ENCODE data around the gene BLNK. TPM values are rescaled to one million over a fixed set of nuclear protein-coding genes. Genes with fewer than 3 reads are reported as not detected.

The BLNK gene
- total RNA-seq, 1 donor from 2014 or later = not detected

DNA sequence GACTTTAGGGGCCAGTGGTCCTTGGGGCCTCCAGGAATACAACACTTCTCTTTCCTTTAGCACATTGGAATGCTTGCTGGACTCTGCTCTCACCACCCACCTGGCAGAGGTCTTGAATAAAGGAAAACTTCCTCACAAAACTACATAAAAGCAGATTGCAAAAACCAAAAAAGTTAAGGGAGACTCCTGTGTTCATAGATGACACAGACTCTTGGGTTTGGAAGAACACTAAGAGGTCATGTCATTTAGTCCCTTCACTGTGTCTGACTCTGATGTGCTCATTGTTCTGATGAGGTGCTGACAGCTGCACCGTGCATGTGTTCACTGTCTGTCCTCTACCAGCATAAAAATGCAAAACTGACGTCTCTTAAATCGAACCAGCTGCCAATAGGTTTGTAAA lies 11.4 kb downstream of the BLNK start:
- Histone ChIP-seq H3K79me2 (ENCODE audit: low read depth) (no peaks in the 10 kb centered on the region), H3K9me3 (ENCODE audit: low read depth) (no peaks in the 10 kb centered on the region), H3K27ac (no peak overlapping the region), H3K4me1 (peaks cover 19% of the 10 kb centered on the region), H3F3A (ENCODE audit: low read depth) (peaks cover 12% of the 10 kb centered on the region), H2AFZ (replicated peaks) (no peak overlapping the region), H3K9ac (no peak overlapping the region), H4K20me1 (ENCODE audit: low read depth) (no peaks in the 10 kb centered on the region), H3K4me2 (no peak overlapping the region), H3K36me3 (no peaks in the 10 kb centered on the region), H3K27me3 (no peaks in the 10 kb centered on the region), H3K4me3 (no peak overlapping the region)
- no peaks in the 10 kb centered on the region for H3K9me3 Mint-ChIP-seq
- H3K27ac Mint-ChIP-seq = no peak overlapping the region
- H3K4me3 Mint-ChIP-seq = no peak overlapping the region
- no peak for DNase-seq (ENCODE audit: low spot score)
- H3K4me1 Mint-ChIP-seq = peaks cover 19% of the 10 kb centered on the region
- TF ChIP-seq, protein P1, sequence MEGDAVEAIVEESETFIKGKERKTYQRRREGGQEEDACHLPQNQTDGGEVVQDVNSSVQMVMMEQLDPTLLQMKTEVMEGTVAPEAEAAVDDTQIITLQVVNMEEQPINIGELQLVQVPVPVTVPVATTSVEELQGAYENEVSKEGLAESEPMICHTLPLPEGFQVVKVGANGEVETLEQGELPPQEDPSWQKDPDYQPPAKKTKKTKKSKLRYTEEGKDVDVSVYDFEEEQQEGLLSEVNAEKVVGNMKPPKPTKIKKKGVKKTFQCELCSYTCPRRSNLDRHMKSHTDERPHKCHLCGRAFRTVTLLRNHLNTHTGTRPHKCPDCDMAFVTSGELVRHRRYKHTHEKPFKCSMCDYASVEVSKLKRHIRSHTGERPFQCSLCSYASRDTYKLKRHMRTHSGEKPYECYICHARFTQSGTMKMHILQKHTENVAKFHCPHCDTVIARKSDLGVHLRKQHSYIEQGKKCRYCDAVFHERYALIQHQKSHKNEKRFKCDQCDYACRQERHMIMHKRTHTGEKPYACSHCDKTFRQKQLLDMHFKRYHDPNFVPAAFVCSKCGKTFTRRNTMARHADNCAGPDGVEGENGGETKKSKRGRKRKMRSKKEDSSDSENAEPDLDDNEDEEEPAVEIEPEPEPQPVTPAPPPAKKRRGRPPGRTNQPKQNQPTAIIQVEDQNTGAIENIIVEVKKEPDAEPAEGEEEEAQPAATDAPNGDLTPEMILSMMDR (IDR thresholded peaks at IDR 0.05) = no peak
- TF ChIP-seq EZH2 (IDR thresholded peaks at IDR 0.05) (no peak), EZH2phosphoT487 (IDR thresholded peaks at IDR 0.05) (no peak)
- peaks cover 2% of the 10 kb centered on the region for H3K27me3 Mint-ChIP-seq (ENCODE audit: insufficient read depth, low read depth)
- no peaks in the 10 kb centered on the region for H3K36me3 Mint-ChIP-seq

DNA sequence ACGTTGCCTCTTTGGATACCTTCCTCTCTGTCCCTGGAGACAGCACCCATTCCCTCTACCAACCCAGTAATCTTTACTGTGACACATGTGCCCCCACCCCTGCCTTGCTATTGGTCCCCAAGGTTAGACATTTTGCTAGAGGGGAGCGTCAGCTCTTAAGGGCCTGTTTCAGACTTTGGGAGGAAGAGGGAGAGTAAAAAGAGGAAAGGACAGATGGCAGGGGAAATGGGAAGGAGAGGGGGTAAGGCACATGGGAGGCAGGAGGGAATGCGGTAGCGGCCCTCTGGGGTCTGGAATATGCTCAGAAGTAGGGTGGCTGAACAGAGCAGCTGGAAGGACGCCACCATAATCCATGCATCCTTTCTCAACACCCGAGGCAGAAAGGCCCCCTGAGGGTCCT lies 12.2 kb downstream of the BLNK start:
- peaks cover 19% of the 10 kb centered on the region for H3K4me1 ChIP-seq
- no peaks in the 10 kb centered on the region for H4K20me1 ChIP-seq (ENCODE audit: low read depth)
- no peaks in the 10 kb centered on the region for H3K36me3 Mint-ChIP-seq
- H3K9me3 Mint-ChIP-seq = no peaks in the 10 kb centered on the region
- H3K27me3 Mint-ChIP-seq (ENCODE audit: insufficient read depth, low read depth) = peaks cover 2% of the 10 kb centered on the region
- H3K4me3 Mint-ChIP-seq = no peak overlapping the region
- H3K36me3 ChIP-seq = no peaks in the 10 kb centered on the region
- no peaks in the 10 kb centered on the region for H3K27me3 ChIP-seq
- no peaks in the 10 kb centered on the region for H3K9me3 ChIP-seq (ENCODE audit: low read depth)
- no peaks in the 10 kb centered on the region for H3K79me2 ChIP-seq (ENCODE audit: low read depth)
- no peak for DNase-seq (ENCODE audit: low spot score)
- H2AFZ ChIP-seq (replicated peaks) = no peak overlapping the region
- TF ChIP-seq, protein P1 (IDR thresholded peaks at IDR 0.05) = no peak
- no peak for TF ChIP-seq EZH2 (IDR thresholded peaks at IDR 0.05)
- peaks cover 12% of the 10 kb centered on the region for H3F3A ChIP-seq (ENCODE audit: low read depth)
- peaks cover 23% of the 10 kb centered on the region for H3K4me1 Mint-ChIP-seq
- H3K27ac Mint-ChIP-seq = no peak overlapping the region
- no peak overlapping the region for H3K9ac ChIP-seq
- H3K27ac ChIP-seq = no peak overlapping the region
- H3K4me2 ChIP-seq = no peak overlapping the region
- no peak overlapping the region for H3K4me3 ChIP-seq

DNA sequence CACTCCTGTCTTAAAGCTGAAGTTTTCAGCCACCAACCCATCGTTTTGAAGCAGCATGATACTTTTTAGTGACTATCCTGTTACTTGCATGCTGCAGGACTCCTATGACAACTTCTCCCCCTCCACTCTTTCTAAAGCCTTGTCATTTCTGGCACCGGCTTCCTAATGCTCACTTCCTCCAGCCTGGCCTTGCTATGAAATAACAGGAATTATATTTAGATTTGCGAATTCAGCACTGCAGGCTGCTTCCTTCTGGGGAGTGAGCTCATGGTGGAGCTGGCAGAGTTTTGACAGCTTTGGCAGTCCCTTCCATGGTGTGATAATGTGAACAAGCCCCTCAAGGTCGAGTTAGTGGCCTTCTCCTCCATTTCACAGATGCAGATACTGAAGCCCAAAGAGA lies 13.4 kb downstream of the BLNK start:
- Histone ChIP-seq H3K27ac (no peak overlapping the region), H4K20me1 (ENCODE audit: low read depth) (no peaks in the 10 kb centered on the region), H3K4me3 (no peak overlapping the region), H3K79me2 (ENCODE audit: low read depth) (no peaks in the 10 kb centered on the region), H3K4me1 (peaks cover 14% of the 10 kb centered on the region), H2AFZ (replicated peaks) (no peak overlapping the region), H3K27me3 (no peaks in the 10 kb centered on the region), H3K9me3 (ENCODE audit: low read depth) (no peaks in the 10 kb centered on the region), H3K36me3 (no peaks in the 10 kb centered on the region), H3K9ac (no peak overlapping the region), H3K4me2 (no peak overlapping the region), H3F3A (ENCODE audit: low read depth) (peaks cover 12% of the 10 kb centered on the region)
- DNase-seq (ENCODE audit: low spot score) = no peak
- Mint-ChIP-seq H3K36me3 (no peaks in the 10 kb centered on the region), H3K4me3 (no peak overlapping the region), H3K9me3 (no peaks in the 10 kb centered on the region), H3K4me1 (peaks cover 20% of the 10 kb centered on the region), H3K27ac (no peak overlapping the region), H3K27me3 (ENCODE audit: insufficient read depth, low read depth) (peaks cover 2% of the 10 kb centered on the region)
- TF ChIP-seq, protein P1 (IDR thresholded peaks at IDR 0.05) = no peak
- TF ChIP-seq EZH2 (IDR thresholded peaks at IDR 0.05) (no peak), EZH2phosphoT487 (IDR thresholded peaks at IDR 0.05) (no peak)

Data from neural progenitor cell (in vitro differentiated cells).